ENCODE results near the gene BARX1. TPM values are rescaled to one million over a fixed set of nuclear protein-coding genes. Genes with fewer than 3 reads are reported as not detected.

The BARX1 gene
- total and polyA plus RNA-seq, 9 of the 15 experiments (the other 6 are each of a cell fraction or from before 2014, with no cell fraction given): 0.11 to 0.14 TPM; not detected in 7

DNA sequence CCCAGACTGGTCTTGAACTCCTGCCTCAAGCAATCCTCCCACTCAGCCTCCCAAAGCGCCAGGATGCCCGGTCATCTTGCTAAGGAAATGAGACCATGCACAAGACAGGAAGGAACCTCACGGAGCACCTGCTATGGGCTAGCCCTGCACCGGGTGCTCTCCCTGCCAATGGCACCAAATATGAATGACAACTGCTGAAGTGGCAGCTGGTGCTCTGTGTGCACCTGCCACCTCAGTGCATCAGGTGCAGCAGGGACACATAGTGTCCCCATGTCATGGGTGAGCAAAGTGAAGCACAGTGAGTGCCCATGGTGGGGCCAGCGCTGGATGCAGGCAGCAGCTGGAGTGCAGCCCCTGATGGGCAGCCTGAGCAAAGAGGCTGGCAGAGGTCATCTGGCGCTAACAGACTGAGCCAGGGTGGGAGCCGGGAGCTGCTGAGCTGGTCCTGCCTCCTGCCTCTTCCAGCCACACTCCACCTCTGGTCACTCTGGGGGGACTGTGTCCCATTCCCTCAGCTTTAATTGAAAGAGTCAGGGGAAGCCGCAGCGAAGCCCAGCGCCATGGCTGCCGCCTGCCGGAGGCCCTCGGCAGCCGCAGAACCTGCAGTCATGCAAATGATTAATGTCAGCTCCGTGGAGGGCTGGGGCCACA, 46.4 kb downstream of the BARX1 start (continued):
- TF ChIP-seq, protein P1, sequence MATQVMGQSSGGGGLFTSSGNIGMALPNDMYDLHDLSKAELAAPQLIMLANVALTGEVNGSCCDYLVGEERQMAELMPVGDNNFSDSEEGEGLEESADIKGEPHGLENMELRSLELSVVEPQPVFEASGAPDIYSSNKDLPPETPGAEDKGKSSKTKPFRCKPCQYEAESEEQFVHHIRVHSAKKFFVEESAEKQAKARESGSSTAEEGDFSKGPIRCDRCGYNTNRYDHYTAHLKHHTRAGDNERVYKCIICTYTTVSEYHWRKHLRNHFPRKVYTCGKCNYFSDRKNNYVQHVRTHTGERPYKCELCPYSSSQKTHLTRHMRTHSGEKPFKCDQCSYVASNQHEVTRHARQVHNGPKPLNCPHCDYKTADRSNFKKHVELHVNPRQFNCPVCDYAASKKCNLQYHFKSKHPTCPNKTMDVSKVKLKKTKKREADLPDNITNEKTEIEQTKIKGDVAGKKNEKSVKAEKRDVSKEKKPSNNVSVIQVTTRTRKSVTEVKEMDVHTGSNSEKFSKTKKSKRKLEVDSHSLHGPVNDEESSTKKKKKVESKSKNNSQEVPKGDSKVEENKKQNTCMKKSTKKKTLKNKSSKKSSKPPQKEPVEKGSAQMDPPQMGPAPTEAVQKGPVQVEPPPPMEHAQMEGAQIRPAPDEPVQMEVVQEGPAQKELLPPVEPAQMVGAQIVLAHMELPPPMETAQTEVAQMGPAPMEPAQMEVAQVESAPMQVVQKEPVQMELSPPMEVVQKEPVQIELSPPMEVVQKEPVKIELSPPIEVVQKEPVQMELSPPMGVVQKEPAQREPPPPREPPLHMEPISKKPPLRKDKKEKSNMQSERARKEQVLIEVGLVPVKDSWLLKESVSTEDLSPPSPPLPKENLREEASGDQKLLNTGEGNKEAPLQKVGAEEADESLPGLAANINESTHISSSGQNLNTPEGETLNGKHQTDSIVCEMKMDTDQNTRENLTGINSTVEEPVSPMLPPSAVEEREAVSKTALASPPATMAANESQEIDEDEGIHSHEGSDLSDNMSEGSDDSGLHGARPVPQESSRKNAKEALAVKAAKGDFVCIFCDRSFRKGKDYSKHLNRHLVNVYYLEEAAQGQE (IDR thresholded peaks at IDR 0.05; ENCODE audit: borderline replicate concordance): peak; percentile 15; the same call in 1 of the 2 replicates
- TF ChIP-seq, protein P1 (CRISPR knock-in tag; IDR thresholded peaks at IDR 0.05; ENCODE audit: low read depth): no peak
- TF ChIP-seq KDM1A (IDR thresholded peaks at IDR 0.05) (no peak), RAD21 (CRISPR knock-in tag; conservative IDR thresholded peaks at IDR 0.05 in 1 of 2, IDR thresholded peaks at IDR 0.05 in 1 of 2) (peak; percentile 25 to 53; a peak in 2 of 4 replicates), ZNF197 (CRISPR knock-in tag; IDR thresholded peaks at IDR 0.05; ENCODE audit: low read depth) (no peak), HSF4 (CRISPR knock-in tag; IDR thresholded peaks at IDR 0.05; ENCODE audit: borderline replicate concordance) (no peak), TFAM (CRISPR knock-in tag; conservative IDR thresholded peaks at IDR 0.05) (no peak), SMAD1 (IDR thresholded peaks at IDR 0.05; ENCODE audit: low read depth, low read length, partially characterized antibody) (no peak)
